NCI-H2196 treated with DMSO at 0.1 percent for 48 hours (cell line): ENCODE data around the gene CDC45.

Source experiments
- DNase-seq: peaks from one replicate; lab custom pipeline; 2025; ENCODE audit not compliant: unreplicated experiment; lab: John Stamatoyannopoulos, UW

CDC45 gene

DNA sequence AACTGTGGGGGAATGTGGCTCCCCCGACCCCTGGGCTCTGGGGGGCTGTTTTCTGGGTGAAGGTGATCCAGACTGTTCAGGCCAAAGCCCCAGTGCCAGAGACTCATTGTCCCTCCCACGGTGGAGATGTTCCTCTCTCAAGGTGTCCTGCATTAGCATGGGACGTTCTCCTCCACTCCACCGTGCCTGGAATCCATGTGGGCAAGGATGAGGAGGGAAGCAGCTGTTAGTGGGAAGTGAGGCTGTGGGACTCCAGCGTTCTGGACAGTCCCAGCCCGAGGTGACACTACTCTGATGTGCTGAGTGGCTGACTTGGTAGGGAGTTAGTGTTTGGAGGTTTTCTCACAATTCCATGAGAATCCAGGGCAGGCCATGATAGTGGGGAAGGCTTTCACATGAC is 75.9 kb downstream of the CDC45 start:
- no peak for DNase-seq

DNA sequence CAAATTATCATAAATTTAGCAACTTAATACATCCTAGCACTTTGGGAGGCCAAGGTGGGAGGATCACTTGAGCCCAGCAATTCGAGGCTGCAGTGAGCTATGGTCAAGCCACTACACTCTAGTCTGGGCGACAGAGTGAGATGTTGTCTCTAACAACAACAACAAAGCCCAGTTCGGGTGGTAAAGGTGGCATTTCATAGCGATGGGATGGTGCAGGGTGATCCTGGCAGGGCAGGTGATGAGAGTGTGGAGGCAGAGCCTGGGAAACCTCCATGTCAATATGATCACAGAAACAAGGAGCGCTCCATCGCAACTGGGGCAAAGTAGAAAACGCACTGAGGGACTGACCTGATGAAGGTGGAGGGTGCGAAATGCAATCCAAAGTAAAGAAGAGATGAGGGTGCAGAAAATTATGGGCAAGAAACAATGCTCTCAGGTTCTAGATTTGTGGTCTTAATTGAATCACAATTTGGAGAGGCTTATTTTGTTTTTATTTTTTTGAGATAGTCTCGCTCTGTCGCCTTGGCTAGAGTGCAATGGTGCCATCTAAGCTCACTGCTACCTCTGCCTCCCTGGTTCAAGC is 77.3 kb downstream of the CDC45 start:
- DNase-seq, result no peak

DNA sequence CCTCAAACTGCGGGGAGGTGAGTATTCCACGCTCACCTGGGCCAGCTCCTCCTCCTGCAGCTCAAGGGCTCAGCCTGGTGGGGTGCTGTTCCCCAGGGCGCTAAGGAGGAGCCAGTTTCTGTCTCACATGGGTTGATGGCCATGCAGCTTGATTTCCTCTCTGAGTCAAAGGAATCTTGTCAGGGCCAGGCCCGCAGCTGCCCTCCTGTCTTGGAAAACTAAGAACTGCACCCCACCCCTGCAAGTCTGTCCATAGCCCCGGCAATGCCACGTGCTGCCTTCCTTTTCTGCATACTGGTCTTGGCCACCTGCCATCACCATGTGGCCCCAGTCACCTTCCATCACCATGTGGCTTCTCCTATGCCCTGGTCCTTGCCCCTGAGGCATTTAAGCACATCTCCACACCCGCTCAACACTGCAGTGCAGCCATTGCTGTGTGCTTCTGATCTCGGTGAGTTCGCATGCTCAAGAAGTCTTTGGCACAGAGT is 79.6 kb downstream of the CDC45 start:
- no peak for DNase-seq

DNA sequence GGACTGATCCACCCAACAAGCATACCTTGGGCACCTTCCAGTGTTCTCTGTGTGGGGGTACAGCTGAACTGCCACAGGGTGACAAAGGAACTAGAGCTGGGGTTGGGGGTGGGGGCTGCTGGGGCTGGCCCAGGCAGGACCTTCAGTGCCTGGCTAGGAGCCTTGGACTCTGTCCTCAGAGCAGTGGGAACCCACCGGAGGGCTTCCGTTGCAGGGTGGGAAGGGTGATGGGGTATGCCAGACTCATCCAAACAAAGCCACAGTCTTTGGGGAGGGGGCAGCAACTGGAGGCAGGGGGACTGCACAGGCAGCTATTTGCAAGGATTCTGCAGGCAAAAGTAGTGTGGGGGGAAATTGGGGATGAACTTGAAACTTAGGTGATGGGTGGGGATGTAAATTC is 80.2 kb downstream of the CDC45 start:
- DNase-seq, result no peak

DNA sequence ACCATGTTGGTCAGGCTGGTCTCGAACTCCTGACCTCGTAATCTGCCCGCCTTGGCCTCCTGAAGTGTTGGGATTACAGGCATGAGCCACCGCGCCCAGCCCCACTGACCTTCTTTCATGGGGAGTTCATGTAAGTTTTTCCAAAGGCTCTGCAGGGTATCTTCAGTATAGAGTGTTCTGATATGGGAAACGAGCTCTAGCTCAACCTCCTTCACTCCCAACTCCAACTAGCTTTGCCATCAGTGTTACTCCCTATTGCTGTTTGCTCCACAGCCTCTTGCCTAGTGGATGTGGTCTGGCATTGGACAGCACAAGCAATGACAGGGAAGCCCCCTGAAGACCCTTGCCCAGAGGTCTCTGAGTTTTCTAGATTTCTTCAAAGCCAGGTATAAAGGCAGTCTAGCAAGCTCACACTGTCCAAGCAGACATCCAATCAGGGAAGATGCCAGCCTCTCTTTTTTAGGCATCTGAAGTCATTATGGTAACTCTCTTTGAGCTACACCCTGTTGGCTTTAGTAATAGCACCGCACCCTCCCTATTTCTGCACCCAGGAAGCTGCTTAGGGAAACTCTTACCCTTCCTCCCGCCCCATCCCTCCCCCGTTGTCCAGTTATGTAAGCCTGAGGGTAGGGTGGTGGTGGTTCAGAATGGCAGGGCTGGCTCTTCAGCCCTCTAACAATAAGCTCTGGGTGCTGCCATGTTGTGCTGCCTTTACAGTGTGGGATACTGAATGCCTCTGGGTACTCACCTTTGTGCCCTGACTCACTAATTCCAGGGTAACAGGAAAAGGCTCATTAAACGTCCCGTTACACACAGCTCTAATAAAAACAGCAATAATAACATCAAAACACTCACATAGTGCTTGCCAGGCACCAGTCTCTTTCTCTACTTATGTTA is 85.9 kb downstream of the CDC45 start:
- no peak for DNase-seq

DNA sequence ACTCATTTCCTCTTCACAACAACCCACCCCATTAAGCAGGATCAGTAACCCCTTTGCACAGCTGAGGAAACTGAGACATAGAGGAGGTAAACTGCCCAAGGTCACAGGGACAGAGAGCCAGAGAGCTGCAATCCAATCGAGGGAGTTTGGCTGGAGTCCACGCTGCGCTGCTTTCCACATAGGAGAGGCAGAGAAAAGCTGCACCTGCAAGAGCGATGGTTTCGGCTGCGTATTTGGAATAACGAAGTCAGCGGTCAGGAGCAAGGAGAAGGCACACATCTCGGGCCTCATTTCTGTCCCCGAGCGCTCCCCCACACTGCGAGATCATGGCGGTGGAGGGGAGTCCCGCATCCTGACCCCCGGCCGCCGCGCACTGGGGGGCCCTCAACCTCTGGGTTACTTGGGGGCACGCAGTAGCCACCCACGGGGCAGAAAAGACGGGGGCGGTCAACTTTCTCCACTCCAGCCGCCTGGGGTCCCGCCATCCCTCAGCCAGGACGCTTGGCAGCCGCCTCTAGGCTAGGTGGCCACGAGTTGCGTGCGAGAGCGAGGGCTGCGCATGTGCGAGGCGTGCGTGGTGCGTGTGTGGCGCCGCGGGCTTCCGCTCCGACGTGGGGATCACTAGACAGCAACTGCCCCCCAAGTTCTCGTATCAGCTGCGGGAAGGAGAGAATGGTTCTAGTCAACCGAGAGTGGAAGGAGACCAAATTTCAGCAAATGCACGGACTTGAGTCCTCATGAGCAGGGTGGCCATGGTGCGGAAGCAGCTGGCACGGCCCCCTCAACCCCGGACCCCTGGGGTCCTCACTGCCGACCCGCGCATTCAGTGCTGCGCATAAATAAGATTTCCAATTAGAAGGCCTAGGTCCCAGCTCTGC is 86.8 kb downstream of the CDC45 start:
- DNase-seq, result no peak

DNA sequence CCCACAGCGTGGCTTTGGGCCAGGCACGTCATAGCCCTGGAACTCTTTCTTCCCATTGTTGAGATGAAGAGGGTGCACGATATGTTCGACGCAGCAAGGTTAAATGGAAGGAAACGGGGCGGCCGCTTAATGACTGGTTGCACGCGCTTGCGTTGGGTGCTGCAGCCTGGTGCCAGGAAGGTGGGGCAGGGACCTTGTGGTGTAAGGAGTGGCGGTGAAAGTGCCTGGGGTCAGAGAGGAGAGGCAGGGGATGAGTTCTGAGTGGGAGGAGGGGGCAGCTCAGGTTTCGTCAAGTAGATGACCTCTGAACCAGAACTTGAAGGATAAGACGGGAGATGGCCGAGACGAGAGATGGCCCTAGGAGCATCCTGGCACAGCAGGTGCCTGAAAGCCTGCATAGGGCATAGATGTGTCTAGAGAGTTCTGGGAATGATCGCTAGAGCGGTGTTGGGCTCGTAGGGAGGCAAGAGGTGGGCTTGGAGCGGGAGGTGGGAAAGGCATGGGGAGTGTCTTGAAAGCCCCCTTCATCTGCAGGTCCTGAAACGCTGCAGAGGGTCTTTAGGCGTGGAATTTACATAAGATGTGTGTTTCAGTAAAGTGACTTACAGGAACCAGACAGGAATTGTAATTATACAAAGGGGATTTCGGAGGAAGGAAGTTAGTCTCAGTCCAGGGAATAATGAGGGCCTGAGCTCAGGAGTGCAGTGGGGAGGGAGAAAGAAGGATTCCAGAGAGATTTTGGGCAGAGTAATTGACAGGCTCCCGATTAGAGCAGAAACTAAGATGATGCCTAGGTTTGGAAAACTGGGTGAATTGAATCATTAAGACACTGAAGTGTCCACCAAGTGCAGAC is 87.7 kb downstream of the CDC45 start:
- no peak for DNase-seq

DNA sequence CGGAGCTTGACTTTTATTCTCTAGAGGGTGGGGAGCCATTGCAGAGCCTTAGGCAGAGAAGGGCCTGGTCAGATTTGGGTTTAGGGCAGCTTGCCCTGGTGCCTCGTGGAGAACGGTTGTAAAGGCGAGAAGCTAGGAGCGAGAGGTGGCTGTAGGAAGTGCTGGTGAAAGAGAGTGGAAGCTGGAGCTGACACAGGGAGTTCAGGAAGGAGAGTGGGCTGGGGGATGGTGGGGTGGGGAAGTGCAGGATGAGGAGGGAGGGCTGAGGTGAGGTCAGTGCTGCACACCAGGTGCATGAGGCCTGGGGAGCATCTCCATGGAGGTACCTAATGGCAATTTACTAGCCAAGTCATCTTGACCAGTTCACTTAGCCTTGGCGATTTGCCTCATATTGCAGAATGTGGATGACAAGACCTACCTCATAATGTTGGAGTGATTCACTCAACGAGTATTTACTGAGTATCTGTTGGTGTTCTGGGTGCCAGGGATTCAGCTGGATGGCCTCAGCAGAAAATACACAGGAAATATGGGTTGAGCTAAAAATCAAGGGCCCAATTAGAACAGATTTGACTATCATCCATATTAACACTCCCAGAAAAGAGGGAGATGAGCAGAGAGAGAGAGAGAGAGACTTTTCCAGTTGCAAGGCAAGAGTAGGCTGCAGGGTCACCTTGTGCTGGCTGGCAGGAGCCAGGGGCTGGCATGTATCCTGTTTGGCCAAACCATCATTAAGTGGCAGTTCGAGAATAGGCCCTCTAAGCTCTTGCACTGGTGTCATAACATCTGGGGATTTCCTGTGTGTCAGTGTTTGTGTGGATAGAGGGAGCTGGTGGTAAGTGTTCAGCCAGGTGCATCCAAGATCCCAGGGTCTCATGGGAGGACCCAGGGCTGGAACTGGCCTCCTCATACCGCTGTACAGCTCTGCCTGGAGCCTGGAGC is 88.9 kb downstream of the CDC45 start:
- DNase-seq, result peak; percentile 54

DNA sequence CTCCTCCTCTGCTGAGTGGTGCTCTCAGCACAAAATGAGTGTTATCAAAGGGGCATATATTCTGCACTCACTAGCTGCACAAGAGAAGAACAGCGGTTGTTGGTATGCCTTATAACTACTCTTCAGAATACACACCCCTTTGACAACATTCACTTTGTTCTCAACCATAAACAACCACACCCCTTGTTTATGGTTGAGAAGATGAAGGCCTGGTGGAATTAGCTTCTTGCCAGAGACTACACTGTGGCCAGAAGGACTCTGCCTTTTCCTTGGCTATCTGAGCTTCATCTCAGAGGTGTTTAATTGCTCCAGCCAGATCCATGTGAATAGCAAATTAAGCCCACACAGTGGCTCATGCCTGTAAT is 89.5 kb downstream of the CDC45 start:
- no peak for DNase-seq

DNA sequence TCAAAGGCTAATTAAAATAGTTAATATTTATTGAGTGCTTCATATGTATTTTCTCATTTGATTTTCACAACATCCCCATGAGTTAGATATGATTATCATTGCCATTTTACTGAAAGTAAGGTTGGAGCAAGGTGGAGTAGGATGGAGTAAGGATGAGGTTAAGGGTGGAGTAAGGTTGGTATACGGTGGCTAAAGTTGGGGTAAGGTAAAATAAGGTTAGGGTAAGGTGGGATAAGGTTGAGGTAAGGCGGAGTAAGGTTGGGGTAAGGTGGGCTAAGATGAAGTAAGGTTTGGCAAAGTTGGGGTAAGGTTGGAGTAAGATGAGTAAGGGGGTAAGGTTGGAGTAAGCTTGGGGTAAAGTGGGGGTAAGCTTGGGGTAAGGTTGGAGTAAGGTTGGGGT is 90.3 kb downstream of the CDC45 start:
- no peak for DNase-seq
